NCI-H82 (cell line): ENCODE measurements around the gene TEPSIN.
"Not testable (repeated sequence)": the region's sequence is repeated elsewhere in the genome, so short reads cannot be mapped to it uniquely, and the experiment has no call there.

ENCODE experiments used
- DNase-seq: peaks from one replicate; lab custom pipeline; 2025; lab: John Stamatoyannopoulos, UW

The TEPSIN gene

DNA sequence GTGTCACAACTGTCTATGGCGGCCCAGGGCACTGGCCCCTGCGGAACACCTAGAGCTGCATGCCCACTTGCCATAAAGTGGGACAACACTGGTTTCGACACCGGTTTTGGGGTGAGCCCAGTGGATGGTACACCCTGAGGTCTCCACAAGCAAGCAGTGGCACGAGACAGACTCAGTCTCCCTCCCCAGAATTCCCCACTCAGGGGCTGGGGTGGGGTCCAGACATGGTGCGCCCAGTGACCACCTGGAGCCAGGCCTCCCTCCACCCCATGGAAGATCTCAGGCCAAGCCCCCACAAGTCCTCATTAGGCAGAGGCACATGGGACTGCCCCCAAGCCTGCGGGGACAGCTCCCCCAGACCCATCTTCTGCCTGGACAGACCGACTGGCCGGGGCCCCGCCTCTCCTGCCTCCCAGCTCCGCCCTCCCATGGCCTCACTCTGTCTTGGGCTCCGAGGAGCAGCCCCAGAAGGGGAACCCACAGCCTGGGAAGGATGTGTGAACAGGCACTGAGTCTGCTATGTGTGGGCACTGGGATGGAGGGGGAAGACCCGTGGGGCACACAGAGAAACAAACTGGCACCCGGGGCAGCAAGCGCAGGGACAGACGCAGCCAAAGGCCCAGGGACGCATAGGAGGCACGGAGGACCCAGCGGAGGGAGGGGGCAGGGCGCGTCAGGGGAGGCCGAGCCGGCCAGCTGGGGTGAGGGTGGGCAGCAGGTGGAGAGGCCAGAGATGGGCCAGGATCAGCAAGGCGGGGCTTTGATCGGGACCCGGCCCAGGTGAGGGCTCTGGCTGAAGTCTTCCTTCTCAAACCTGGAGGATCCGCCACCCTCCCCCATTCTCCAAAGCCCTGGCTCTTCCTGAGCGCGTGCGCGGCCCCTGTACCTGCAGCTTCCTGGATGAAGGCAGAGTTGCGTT is 2.8 kb downstream of the TEPSIN start:
- DNase-seq = no peak

DNA sequence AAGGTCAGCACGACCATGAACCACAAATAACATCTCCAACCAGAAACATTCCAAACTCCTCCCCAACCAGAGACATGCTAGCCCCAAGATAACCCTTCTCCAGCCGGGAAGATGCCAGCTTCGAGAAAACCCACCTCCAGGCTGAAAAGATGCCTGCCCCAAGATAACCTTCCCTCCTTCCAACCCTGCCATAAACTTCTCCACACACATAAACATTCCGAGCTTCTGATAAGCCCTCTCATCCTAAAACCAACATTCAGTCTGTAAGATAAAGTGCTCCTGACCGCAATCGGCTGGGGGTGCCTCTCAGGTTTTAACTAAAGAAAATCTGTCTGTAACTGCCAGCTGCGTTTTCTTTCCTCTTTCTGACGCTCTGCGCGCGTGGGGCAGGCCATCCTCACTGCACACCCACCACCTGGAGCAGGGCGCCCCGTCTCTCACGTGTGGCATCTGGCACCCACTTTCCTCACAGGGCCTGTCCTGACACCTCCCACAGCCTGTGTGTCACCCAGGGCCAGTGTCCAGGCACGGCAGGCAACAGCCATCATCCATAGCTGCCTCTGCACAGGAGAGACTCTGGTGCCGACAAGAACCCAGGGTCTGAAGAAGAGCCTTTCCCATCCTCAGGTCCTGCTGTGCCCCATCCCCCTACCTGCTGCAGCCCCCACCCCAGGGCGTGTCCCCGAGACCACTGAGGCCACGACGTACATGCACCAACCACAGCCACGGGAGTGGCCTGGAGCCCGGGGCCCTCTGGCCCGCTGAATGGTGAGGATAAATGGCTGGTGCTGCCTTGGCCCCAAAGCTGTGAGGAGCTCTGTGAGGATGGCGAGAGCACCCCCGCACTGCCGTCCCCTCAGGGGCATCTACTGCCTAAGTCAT is 3.7 kb downstream of the TEPSIN start:
- DNase-seq = no peak

DNA sequence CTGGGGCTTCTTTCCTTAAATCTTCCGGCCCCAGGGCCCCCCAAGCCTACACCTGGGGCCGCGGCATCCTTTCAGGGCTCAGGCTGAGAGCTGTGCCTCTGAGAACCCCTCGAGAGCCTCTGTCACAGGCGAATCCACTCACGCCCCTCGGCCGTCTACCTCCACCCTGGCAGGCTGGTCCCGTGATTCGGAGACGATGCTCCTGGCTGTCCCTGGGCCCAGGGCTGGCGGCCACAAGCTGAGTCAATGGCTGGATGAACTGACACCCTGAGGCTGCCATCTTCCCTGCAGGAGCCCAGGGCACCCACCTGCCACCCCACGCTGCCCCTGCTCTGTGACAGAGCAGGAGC is 4.4 kb downstream of the TEPSIN start:
- DNase-seq = no peak

DNA sequence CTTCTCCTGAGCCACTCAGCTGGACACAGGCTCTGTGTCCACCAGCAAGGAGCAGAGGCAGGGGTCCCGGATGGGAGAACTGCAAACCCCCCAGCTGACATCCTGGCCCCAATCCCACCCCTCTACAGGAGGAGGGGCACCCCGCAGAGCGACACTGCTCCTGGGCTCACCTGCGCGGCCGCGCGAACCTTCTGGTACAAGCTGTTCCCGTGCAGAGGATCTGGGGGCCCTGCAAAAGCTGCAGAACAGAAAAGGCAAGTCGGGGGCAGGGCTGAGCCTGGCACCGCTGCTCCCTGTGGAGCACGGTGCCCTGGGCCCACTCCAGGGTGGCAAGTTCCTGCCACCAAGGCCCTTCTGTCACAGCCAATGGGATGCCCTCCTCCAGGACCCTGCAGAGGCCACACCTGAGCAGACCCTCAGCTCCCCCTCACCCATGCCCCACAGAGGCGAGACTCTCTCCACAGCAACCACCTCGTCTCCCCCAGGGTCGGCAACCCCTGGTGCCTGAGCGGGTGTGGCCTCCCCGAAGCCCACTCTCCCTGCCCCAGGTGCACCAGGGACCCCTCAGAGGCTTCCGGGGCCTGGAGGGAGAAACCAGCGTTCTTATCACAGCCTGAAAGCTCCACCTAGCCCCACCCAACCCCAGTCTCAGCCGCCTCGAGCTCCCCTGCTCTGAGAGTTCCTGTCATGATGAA is 4.9 kb downstream of the TEPSIN start:
- DNase-seq = no peak

DNA sequence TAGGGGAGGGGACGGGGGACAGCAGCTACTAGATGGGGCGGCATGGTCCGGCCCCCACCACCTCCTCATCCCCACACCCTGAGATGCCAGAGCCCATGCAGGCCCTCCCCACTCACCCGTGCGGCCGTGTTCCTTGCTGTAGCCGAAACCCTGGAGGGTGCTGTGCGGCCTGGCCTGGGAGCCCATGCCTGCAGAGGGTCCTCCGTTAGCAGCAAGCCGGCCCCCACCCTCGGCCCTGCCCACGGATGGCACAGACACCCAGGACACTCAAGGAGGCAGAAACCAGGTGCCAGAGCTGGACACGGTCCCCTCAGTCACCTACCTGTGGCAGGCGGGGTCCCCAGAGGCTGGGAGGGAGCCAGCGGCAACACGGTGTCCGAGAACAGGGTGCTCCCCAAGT is 5.5 kb downstream of the TEPSIN start:
- no peak for DNase-seq

DNA sequence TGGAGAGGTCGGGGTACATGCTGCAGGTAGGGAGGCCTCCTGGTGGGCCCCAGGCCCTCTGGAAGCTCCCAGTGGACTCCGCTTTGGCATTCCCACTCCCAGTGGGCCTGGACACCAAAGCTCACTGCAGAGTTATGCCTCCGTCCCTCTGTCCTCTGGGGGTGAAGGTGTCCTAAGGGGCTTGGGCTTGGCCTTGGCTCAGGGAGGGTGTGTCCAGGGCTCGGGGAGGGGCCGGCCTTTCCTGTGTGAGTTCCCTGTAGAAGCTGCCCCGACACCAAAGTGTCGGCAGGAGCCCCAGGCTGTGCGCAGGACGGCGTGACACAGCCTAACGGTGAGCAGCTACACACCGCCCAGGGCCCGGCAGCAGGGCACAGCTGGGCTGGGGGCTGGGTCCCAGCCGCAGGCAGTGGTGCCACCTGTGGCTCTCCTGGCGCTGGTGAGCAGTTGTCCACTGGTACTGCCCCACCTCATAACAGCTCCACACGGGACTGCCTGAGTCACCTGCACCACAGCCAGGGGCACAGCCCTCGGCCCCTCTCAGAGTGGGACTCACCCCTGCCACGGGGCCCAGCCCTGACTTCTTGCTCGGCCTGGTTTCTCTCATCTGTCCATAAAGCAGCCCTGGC is 6.1 kb downstream of the TEPSIN start:
- no peak for DNase-seq

DNA sequence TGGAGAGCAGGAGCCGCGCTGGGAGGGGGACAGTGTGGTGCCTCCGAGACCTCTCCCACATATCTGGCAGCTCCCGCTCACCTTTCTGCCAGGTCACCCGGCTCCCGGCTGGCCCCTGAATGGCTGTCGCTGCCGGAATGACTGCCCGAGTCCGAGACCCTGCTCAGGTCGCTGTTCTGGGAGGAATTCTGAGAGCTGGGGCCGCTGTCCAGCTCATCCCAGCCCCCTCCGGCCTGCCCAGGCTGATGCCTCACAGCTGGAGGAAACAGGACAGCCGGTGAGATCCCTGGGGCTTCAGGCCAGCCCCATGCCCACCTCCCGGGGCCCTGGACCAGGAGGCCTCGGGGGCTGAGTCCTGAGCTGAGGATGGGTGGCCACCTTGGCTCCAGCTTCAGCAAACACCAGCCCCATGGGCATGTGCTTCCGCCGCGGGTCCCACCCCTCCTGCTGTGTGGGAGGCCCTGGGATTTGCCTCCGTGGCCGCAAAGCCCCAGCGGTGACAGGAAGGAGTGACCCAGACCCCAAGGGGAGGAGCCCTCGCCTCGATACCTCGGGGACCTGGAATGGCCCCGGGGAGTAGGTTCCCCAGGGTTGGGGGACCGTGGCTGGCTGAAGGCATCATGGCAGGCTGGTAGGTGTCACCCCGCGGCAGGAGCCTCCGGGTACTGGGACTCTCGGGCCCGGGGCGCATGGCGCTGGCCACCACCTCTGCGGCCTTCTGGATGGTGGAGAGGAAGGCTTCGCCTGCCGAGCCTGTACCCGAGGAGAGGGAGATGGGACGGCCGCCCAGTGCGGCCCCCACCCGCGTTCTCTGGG is 6.9 kb downstream of the TEPSIN start:
- DNase-seq = no peak

DNA sequence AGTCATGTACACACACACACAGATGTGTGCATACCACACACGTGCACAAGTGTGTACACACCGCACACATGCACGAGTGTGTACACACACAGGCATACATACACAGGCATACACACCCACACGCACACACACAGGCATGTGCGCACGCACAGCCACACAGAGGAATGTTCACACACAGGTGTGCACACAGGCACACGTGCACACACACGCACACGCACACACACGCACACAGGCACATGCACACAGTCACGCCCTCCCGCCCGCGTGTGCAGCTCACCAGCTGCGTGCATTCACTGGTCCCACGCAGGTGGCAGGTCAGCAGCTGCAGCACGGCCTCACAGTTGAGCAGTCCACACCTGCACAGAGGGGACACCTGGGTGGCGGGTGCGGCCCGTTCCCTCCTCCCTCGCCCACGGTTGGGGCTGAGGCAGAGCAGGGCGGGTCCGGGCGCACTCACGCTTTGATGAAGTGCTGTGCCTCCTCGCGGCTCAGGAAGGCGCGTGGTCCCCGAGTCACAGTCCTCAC is 7.7 kb downstream of the TEPSIN start:
- DNase-seq = no peak

DNA sequence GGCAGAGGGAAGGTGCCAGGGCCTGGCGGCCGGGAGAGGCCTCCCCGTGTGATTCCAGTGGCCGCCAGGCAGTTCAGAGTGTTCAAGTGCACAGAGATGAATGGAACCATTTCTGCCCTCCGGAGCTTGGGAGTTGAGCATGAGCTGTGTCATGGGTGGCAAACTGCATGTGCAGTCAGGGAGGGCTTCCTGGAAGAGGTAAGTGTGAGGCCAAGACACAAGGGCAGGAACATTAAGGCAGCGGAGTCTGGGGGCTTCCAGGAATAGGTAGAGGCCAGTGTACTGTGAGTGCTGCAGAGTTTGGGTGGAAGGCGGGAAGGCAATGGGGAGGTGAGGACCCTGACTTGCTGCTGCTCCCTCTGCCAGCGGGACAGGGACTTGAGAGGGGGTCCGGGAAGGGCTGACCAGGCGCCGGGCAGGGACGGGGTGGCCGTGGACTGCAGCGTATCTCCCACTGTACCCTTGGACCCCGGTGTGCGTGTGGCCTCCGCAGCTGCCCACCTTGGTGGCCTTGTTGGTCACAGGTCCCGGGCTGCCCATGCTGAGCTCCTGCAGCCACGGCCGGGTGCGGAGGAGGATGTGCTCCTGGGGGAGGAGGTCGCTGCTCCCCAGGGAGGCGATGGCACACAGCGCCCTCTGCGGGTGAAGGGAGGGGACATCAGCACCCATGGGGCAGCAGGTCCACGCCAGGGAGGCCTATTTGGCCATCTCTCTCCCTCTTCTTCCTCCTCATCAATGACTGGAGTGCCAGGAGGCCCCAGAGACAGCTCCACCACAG is 8.6 kb downstream of the TEPSIN start:
- peak; percentile 53 for DNase-seq

DNA sequence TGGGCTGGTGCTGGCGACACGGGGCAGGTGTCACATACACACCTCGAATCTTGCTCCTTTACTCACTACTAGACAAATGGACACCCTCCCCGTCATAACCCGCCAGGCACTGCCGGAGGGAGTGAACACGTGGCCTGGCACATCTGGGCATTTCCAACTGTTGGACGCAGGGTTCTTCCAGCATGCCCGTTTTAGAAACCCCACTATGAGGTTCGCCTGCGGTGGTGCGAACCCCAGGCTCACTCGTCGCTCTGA is 9.3 kb downstream of the TEPSIN start:
- no peak for DNase-seq

DNA sequence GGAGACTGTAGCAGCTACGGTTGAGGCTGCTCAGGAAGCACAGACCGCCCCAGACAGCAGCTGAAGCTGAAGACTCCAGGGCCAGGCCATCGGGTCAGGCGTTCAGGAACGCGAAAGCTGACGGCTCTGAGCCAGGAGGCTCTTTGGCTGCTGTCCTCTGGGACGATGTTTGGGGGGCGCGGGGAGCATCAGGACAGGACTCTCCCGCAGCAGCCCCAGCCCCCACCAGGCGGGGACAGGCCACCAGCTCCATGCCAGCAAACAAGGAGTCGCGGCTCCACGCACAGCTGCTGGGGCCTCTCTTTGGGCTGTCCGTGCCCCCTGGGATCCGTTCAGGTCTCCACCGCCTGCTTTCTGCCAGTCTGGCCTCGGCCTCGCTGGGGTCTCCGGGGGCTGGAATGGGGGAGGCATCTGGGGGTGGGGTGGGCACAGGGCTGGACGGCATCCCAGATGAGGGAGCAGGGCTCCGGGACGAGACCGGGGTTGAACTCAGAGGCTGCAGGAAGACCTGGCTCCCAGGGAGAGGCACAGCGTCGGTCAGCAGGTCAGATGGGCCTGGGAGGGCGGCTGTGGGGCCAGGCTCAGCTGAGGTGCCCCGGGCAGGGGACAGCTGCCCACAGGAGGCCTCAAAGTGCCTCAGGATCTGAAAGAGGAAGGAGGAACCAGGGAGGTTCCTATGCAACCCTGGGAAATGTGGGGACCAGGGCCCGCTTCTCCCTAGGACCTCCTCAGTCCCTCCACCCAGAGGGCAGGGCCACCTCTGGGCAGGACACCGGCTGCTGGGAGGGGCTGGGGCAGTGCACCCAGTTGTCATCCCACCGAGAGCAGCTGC is 9.8 kb downstream of the TEPSIN start:
- no peak for DNase-seq

DNA sequence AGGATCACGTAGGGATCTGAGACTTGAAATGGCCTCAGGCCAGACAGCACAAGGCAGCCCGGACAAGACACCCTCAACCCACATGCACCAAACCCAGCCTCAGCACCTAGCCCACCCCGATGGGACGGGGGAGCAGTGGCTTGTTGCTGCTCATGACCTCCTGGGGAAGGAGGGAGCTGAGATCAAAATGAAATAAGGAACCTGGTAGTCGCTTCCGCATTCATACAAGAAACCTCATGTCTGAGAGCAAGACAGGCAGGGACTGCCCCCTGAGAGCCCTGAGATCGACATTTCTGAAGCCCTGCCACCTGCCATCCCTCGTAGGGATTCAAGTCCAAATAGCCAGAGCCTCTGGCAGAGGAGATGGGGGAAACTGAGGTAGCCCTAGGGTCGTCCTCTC is 10.4 kb downstream of the TEPSIN start:
- DNase-seq = no peak

DNA sequence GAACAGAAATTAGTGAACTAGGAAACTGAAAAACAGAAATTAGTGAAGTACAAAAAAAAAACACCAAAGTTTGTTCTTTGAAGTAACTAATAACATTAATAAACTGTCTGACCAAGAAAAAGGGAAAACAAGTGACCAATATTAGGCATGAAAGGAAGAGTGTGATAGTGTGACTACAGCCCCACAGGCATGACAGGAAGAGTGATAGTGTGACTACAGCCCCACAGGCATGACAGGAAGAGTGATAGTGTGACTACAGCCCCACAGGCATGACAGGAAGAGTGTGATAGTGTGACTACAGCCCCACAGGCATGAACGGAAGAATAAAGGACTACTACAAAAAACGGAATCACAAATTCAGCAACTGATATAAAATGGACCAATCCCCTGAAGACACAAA is 11.2 kb downstream of the TEPSIN start:
- DNase-seq = not testable (repeated sequence)

DNA sequence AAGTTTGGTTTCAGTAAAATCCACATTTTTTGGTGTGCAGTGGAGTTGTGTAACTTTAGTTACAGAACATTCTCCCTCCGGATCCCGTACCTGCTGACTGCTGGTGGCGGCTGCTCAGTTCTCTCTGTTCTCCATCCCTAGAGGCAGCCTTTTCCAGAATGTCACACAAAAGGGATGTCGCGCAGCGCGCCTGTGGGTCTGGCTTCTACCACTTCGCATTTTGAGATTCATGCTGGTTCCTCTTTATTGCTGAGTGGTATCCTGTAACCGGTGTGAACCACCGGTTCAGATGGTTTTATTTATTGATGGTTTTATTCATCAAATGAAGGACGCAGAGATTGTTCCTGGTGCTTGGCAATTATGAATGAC is 15.1 kb downstream of the TEPSIN start:
- DNase-seq = no peak

DNA sequence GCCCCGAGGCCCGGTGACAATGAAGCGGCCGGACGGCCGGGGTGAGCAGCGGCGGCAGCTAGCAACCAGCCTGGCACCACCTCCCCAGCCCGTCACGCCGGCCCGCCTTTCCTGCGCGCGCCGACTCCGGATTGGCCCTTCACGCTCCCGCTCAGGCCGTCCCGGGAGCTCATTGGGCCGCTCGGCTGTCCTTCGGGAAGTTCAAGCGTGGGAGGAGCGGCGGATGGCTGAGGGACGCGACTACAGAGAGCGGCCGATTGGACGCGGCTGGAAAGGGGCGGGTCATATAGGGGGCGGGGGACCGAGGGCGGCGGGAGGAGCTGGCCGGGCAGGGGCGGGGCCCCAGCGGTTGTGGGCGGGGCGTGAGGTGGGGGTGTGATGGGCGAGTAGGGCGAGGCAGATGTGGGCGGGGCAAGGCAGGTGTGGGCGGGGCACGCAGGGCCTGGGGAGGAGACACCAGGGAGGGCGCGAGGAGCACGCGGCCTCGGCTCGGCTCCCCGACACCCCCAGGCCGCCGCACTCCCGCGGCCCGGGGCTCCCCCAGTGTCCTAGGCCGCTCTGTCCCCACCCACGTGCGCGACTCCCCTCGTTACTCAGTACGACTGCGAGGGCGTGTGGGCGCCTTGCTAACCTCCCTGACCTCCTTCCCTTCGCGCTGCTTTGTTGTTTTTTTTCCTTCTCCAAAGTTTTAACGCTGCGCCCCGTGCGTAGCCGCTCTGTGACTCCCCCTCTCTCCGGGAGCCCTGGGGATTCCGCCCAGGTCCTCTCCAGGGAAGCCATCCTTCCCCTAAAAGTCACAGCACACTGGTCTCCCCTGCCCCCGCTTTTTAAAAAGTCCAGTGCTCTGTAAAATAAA is 15.7 kb downstream of the TEPSIN start, which contains the start of gene CEP131:
Gene CEP131, minus strand, starts transcription at position 60 of the 856 bp plus-strand sequence. CDS start 2,909 bp downstream, outside the sequence.
- DNase-seq = peak; percentile 99

DNA sequence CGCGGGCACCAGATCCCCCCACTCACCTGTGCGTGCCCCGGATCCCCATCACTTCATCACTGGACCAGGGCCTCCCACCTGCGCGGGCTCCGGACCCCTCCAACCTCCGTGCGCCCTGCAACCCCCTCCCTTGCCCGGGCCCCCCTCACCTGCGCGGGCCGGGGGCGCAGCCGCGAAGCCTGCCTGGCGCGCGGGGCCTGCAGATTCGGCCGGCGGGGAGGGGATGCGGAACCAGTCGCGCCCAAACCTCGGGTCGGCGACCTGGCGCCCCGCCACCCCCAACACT is 16.3 kb downstream of the TEPSIN start:
- DNase-seq = no peak

DNA sequence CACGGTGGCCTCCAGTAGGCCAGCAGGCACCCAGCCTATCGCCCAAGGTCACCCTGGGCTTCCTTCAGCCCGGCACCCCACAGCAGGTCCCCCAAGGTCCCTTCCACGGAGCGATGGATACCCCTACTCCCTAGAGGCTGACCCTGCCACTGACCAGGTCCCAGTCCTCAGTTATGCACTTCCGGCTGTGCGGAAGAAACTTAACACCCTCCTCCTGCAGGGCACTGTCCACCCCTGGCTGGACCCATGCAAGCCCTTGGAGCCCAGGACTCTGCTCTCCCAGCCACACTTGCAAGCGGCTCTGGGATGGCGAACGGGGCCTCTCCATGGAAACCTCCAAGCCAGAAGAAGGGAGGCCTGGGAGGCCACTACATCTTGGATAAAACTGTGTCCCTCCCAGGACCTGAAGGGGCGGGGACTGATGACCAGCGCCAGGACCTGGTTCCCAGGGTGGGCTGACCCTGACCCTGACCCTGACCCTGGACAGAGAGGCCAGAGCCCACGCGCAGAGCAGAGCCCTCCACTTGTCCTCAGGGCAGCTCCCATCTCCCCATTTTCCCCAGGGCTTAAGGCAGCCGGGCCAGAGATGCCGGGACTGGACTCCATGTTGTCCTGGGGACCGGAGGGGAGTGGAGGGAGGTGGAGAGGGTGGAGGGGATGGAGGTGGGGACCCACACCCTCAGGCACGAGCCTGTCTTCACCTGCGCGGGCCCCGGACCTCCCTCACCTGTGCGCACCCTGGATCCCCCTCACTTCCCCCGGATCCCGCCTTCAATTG is 16.8 kb downstream of the TEPSIN start:
- peak; percentile 25 for DNase-seq

DNA sequence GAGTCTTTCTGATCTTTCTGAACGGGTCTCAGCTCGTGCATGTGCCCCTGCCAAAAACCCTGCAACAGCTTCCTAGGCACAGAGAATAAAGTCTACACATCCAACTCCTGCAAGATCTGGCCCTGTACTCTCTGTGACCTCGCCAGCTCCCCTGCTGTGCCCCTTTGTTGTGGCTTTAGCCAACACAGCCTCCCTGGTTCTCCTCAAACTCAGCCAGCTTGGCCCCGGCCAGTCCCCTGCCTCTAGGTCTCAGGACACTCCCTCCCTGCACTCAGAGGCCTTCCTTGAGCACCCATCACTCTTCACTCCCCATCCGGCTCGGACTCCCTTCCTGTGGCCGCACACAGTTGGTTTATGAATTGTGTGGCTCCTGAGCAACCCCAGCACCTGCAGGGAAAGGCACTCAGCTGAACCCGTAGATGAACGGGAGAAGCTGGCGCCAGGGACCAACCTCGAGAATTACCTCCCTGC is 17.4 kb downstream of the TEPSIN start:
- DNase-seq = no peak
